ENCODE results near the gene PRRC1. TPM values are rescaled to one million over a fixed set of nuclear protein-coding genes. Genes with fewer than 3 reads are reported as not detected.
A peak's percentile ranks its signal among the peaks of the same experiment; 100 is the strongest.

PRRC1 gene
- total and polyA plus RNA-seq, 2 experiments from 2014 or later = 53.9 to 105 TPM

GRCh38 chr5:127550652-127551409, 33.4 kb downstream of the PRRC1 start:
- DNase-seq (ENCODE audit: low spot score) = no peak
- Histone ChIP-seq H3K36me3 (replicated peaks; ENCODE audit: insufficient read depth, low read depth) (no peaks in the 10 kb centered on the region), H3K4me2 (no peak overlapping the region), H3K79me2 (peaks cover 11% of the 10 kb centered on the region), H3K4me3 (no peak overlapping the region), H3K27me3 (no peaks in the 10 kb centered on the region), H4K20me1 (ENCODE audit: insufficient read depth, poor library complexity, severe bottlenecking) (no peaks in the 10 kb centered on the region), H3K4me1 (ENCODE audit: insufficient read depth) (peaks cover 6% of the 10 kb centered on the region), H3K27ac (no peak overlapping the region), H3K9me3 (ENCODE audit: low read depth) (no peaks in the 10 kb centered on the region), H2AFZ (no peak overlapping the region), H3K9me2 (replicated peaks; ENCODE audit: insufficient read depth) (no peaks in the 10 kb centered on the region)
- no peak for TF ChIP-seq EZH2phosphoT487 (IDR thresholded peaks at IDR 0.05; ENCODE audit: low read depth, severe bottlenecking, unreplicated experiment)
- no peak for TF ChIP-seq EZH2 (IDR thresholded peaks at IDR 0.05; ENCODE audit: borderline replicate concordance)
- no peak for TF ChIP-seq CTCF (IDR thresholded peaks at IDR 0.05; ENCODE audit: poor library complexity)
- WGBS (ENCODE audit: low lambda C conversion rate, missing lambda C conversion rate) = 90% methylated on average over 5 of the region's 5 CpGs

- WGBS (ENCODE audit: low lambda C conversion rate, missing lambda C conversion rate) = 96% methylated on average over 9 of the region's 9 CpGs
Observed at GRCh38 chr5:127551410-127552041, 34.1 kb downstream of the PRRC1 start.

GRCh38 chr5:127555826-127556225, 38.4 kb downstream of the PRRC1 start:
- no peak for TF ChIP-seq EZH2 (IDR thresholded peaks at IDR 0.05; ENCODE audit: borderline replicate concordance)
- no peak for TF ChIP-seq EZH2phosphoT487 (IDR thresholded peaks at IDR 0.05; ENCODE audit: low read depth, severe bottlenecking, unreplicated experiment)
- no peak for TF ChIP-seq CTCF (IDR thresholded peaks at IDR 0.05; ENCODE audit: poor library complexity)
- Histone ChIP-seq H3K4me1 (ENCODE audit: insufficient read depth) (peaks cover 11% of the 10 kb centered on the region), H3K27ac (peak overlapping the region; percentile 39), H3K79me2 (no peaks in the 10 kb centered on the region), H3K27me3 (no peaks in the 10 kb centered on the region), H2AFZ (no peak overlapping the region), H4K20me1 (ENCODE audit: insufficient read depth, poor library complexity, severe bottlenecking) (no peaks in the 10 kb centered on the region), H3K4me3 (no peak overlapping the region), H3K9me2 (replicated peaks; ENCODE audit: insufficient read depth) (no peaks in the 10 kb centered on the region), H3K36me3 (replicated peaks; ENCODE audit: insufficient read depth, low read depth) (no peaks in the 10 kb centered on the region), H3K4me2 (no peak overlapping the region), H3K9me3 (ENCODE audit: low read depth) (no peaks in the 10 kb centered on the region)
- no peak for DNase-seq (ENCODE audit: low spot score)
- 21% methylated on average over 1 of the region's 1 CpG for WGBS (ENCODE audit: low lambda C conversion rate, missing lambda C conversion rate)

More at GRCh38 chr5:127551410-127552041, 34.1 kb downstream of the PRRC1 start:
- Histone ChIP-seq H3K4me2 (no peak overlapping the region), H3K79me2 (peaks cover 5% of the 10 kb centered on the region), H3K27me3 (no peaks in the 10 kb centered on the region), H3K36me3 (replicated peaks; ENCODE audit: insufficient read depth, low read depth) (no peaks in the 10 kb centered on the region), H3K4me1 (ENCODE audit: insufficient read depth) (peaks cover 11% of the 10 kb centered on the region), H4K20me1 (ENCODE audit: insufficient read depth, poor library complexity, severe bottlenecking) (no peaks in the 10 kb centered on the region), H3K4me3 (no peak overlapping the region), H3K27ac (no peak overlapping the region), H3K9me2 (replicated peaks; ENCODE audit: insufficient read depth) (no peaks in the 10 kb centered on the region), H3K9me3 (ENCODE audit: low read depth) (no peaks in the 10 kb centered on the region), H2AFZ (no peak overlapping the region)
- TF ChIP-seq CTCF (IDR thresholded peaks at IDR 0.05; ENCODE audit: poor library complexity) = no peak
- DNase-seq (ENCODE audit: low spot score) = no peak

Data from hepatocyte (in vitro differentiated cells).